Fibroblast of skin of abdomen (primary cell): ENCODE data around the gene FAM174C.

Experiments
- DNase-seq: peaks from one replicate; pipeline ENCODE4 v3.0.0-alpha.2; 2013

FAM174C gene

DNA sequence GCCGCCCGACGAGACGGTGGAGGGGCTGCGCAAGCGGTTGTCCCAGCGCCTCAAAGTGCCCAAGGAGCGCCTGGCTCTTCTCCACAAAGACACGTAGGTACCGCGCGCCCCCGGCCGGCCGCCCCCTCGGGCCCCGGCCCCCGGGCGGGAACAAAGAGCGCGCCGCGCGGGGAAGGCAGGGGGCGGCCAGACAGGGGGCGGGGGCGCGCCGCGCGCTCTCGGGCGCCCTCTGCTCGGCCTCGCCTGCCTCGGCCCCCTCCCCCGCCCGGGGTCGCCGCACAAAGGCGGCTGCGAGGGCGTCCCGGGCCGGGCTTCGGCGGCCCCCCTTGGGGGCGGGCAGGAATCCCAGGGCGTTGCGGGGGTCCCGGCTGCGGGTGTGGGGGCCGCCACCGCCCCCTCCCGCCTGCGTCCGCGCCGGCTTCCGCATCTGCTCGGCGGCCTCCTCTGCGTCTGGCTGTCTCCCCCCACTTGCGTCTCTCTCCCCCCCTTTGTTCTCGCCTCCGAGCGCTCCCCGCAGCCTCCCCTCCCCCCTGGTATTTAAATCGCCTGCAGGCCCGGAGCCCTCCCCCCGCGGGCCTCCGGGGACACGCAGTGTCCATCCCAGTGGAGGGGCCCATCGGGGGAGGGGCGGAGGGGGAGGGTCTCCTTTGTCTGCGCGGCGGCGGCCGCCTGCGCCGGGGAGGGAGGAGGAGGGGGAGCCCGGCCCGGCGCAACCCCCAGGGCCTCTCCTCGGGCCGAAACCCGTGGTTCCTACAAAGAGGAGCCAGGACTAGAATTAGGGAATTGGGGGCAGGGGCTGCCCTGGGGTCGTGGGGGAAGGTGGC is 24.7 kb upstream of the FAM174C start:
- peak; percentile 84 for DNase-seq

DNA sequence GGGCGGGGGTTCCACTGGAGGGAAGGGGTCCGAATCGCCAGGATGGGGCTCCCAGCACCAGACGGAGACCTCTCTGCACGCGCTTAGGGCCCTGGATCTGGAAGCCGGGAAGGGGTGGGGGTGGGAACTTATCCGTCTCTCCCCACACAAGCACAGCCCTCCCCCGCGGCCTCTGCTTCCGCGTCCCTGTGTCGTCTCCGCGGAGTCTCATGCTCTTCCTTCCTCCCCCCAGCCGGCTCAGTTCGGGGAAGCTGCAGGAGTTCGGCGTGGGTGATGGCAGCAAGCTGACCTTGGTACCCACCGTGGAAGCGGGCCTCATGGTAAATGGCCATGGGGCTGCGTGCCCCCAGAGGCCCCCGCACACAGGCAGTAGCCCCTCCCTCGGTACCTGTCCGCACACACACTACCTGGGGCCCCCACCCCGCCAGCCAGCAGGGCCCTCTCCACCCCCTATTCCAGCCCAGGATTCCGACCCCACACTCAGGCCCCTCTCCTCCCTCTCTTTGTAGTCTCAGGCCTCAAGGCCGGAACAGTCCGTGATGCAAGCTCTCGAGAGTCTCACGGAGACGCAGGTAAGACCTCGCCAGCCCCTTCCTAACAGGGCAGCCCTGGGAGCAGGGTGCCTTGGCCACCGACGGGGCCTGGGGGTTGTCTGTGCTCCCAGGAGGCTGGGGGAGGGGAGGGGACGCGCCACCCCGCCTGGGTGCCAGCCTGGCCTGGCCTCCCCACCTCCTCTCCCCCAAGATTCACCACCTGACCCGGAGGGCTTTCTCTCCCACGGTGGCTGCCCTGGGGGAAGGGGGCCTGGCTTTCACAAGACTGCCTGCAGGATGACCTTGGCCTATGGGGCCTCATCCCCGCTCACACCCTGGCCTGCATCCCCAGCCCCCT is 23.8 kb upstream of the FAM174C start:
- peak; percentile 78 for DNase-seq

DNA sequence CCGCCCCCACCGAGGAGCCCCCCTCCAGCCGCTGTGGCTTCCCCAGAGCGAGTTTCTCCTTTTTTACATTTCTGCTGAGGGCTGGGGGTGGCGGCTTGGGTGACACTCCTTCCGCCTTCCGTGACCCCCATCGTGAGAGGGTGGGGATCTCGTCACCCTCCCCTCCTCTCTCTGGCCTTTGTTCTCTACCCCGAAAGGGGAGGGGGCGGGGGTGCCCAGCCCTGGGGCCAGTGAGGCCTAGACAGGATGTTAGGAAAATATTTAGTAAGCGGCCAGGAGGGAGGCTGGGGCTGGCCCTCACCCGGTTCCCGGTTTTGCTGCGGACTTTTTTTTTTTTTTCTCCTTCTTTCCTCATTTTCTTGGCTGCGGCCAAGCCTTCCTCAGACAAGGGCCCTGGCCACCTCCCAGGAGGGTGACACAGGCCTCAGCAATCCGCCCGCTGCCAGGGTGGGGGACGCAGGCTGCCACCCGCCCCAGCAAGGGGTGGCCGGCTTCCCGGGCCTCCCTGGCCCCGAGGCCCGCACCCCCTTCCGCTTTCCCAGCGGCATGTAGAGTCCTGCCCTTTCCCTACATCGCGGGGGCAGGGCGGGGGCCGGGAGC is 23.0 kb upstream of the FAM174C start:
- peak; percentile 96 for DNase-seq

DNA sequence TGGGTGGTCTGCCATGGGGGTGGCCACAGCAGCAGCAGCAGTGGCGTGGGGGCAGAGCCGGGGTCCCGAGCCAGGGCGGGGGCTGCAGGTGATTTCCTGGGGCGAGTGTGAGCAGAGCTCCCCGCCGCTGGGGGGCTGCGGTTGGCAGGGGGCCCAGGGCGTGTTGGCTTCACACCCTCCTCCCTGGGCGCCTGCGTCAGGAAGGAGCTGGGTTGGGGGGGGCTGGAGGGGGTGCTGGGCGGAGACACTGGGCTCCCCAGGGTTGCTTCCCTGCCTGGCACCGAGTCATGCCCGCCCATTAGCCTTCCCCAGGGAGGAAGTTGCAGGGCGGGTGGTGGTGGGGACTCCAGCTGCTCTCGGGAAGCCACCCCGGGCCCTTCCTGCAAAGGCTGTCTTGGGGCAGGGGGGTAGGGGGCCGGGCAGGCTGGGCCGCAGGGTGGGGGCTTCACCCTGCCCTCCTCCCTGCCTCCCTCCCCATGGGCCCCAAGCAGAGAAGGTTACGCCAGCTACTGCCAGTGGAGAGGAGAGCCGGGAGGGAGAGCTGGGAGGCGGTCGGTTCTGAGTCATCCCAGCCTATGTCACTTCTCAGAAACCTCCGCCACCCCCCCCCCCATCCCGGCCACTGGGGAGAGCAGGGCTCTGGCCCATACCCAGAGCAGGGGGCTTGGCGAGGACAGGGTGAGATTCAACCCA is 22.4 kb upstream of the FAM174C start:
- DNase-seq: peak; percentile 99

DNA sequence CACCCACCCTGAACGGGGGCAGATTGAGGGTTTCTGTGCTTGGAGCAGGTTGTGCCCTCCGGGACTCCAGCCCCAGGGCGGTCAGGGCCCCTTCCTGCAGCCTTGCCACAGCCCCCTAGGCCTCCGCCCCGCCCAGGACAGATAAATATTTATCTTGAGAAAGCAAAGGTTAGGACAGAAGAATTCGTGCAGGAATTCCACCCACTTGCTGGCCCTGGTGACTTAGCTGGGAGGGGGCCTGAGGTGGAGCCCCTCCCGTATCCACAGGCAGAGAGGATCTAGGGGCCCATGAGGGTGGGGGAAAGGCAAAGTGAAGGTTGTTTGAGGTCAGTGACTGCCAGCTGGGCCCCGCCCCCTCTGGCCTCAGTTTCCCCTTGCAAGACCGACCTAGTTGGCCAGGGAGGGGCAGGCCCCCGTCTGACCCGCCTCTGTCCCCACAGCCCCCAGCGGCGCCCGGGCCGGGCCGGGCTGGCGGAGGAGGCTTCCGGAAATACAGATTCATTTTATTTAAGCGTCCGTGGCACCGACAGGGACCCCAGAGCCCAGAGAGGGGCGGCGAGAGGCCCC is 21.7 kb upstream of the FAM174C start:
- no peak for DNase-seq

DNA sequence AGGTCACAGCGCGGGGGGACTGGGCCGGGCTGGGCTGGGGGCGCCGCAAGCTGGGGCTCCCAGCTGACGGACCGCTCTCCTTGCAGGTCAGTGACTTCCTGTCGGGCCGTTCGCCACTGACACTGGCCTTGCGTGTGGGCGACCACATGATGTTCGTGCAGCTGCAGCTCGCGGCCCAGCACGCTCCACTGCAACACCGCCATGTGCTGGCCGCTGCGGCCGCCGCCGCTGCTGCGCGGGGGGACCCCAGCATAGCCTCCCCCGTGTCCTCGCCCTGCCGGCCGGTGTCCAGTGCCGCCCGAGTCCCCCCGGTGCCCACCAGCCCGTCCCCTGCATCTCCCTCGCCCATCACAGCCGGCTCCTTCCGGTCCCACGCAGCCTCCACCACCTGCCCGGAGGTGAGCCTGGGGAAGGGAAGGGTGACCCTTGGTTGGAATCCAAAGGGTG is 21.2 kb upstream of the FAM174C start:
- no peak for DNase-seq

DNA sequence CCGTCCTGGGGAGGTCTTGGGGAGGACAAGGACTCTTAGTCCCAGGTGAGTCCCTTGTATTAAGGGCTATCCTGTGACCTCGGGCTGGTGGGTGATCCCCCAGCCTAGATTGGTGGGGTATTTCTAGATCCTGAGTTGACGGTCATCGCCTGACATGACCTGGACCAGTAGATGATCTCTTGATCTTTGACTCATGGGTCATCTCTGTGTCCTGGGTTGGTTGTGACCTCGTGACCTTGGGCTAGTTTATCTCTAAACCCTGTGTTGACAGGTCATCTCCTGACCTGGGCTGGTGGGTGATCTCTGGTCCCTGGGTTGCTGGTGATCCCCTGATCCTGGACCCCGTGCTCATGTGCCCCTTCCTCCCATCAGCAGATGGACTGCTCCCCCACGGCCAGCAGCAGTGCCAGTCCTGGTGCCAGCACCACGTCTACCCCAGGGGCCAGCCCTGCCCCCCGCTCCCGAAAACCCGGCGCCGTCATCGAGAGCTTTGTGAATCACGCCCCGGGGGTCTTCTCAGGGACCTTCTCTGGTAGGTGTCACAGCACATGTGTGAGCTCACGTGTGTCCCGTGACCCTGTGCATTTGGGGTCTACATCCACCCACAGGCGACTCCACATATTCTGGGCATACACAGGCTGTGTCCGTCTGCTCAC is 20.7 kb upstream of the FAM174C start:
- no peak for DNase-seq

DNA sequence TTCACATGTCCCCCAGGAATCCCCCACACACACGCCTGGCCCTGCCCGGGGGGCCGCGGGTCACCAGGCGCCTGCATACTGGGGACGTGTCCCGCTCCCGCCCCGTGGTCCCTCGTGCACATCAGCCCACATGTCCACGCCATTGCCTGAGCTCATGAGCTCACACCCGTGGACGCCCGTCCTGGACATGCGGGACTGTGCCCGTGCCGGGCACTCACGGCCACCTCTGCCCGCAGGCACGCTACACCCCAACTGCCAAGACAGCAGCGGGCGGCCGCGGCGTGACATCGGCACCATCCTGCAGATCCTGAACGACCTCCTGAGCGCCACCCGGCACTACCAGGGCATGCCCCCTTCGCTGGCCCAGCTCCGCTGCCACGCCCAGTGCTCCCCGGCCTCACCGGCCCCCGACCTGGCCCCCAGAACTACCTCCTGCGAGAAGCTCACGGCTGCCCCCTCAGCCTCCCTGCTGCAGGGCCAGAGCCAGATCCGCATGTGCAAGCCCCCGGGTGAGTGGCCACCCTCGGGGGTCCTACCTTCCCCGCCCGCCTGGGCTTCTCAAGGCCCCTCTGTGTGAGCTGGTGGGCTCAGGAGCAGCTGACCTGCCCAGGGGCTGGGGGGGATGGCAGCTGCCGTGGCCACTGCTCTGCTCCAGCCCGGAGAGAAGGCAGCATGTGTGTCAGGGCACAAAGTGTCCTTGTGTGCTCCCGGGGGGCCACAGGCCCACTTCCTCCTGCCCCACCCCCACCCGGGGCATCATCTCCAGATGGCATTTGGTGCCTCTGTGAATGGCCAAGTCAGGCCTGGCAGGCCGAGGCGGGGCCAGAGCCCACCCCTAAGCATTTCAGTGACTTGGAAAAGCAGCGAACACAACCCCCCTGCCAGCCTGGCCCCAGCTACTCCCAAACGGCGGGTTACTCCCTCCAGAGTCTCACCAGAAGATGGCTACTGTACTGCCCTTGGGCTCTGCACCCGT is 19.9 kb upstream of the FAM174C start:
- DNase-seq: no peak

DNA sequence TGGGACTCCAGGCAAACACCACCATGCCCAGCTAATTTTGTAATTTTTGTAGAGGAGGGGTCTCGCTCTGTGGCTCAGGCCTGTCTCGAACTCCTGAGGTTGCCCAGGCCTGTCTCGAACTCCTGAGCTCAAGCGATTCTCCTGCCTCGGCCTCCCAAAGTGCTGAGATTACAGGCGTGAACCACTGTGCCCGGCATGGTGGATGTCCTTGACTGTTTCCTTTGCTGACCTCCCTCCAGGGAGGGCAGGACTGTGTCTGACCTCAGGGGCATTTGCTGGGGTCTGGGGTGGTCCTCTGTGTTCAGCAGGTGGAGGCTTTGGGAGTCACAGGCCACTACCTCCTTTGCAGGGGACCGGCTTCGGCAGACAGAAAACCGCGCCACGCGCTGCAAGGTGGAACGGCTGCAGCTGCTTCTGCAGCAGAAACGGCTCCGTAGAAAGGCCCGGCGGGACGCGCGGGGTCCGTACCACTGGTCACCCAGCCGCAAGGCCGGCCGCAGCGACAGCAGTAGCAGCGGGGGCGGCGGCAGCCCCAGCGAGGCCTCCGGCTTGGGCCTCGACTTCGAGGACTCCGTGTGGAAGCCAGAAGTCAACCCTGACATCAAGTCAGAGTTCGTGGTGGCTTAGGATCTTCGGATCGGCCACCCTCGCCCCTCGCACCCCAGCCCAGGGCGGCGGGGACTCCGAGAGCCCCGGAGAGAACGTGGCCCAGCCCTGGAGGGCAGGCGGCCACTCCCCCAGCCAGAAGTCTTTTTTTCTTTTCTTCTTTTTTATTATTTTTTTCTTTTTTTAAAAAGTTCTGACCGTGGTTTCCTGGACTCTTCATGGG is 18.5 kb upstream of the FAM174C start:
- no peak for DNase-seq

DNA sequence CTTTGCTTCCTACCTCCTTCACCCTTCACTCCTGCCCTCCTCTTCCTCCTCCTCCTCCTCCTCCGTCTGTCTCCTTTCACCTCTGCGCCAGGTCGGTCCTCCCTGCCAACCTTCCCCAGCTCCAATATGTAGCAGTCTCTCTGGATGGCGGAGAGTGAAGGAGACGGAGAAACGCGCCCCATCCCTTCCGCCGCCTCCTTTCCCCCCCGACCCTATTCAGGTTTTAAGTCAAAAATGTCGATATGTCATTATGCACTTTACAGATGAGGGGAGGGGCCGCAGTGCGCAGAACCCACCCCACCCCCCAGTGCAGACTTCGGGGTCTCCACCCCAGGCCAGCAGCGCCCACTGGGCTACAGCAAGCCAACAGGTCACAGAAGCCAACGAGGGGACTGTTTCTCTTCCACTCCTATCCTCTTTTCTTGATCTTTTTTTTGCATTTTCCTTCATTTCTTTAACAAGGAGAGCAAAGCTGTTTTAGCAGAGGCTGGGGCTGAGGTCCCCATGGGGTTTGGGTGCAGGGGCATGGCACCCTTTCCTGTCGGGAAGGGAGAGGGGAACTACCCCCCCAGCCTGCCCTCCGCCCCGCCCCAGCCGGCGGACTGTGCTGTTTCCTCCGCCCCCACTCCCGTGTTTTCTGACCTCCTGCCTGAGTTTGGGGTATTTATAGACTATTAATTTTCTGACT is 17.7 kb upstream of the FAM174C start:
- DNase-seq: no peak

DNA sequence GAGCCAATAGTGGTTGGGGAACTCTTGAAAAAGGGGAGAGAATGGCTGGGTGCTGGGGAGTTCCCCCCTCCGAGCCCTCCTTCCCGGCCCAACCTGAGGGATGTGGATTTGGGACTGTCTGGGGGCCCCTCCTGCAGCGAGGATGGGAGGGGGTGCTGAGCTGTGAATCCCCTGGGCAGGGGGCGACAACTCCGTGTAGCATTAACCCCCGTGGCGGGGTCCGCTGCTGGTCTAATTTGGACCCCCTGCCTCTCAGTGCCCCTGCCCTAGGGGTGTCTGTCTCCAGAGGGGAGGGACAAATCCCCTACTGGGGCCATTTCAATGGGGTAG is 17.2 kb upstream of the FAM174C start:
- DNase-seq: no peak

DNA sequence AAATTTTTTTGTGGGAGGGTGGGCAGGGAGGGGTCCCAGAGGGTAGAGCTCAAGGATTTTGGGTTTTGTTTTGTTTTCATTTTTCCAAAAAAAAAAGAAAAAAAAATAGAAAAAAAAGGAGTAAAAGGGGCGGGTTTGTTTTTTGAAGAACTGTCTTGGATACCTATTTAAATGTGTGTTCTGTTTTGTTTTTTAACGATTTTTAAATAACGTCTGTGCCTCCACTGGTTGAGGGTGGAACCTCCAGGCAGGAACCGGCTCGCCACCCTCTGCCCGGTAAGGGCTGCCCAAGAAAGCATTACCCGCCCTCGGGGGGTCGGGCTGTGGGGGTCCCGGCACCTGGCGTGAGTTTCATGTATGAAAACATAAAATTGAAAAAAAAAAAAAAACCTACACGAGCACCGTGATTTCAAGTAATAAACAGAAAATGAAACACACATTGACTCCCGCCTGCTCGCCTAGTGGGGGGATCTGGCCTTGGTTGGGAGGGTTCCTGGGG is 16.6 kb upstream of the FAM174C start:
- no peak for DNase-seq

DNA sequence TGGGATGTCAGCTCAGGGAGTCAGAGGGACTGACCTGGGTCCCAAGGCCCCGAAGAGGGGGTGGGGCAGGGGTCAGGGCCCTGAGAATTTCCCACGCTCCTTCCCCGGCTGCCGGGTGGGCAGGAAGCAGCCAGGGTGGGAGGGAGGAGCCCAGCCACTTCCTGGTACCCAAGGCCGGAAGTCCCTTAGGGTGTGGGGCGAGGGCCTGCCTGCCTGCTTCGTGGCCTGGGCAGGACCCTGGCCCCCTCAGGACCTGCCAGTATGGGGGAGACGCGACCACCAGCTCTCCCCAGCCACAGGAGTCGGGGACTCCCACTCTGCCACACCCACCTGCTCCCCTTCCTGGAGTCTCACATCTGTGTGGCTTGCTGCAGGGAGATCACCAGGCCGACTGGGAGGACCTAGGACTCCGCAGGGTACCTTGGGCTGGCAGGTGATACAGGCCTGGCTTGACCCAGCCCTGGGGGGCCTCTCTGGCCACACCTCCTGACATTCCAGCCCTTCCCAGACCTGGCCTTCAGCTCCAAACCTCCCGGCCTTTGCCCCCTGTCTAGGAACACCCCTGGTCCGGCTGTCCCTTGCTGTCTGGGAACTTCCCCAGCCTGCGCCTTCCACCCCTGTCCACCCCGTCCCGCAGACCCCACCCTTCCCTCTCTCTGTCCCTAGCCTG is 16.0 kb upstream of the FAM174C start:
- peak; percentile 58 for DNase-seq

DNA sequence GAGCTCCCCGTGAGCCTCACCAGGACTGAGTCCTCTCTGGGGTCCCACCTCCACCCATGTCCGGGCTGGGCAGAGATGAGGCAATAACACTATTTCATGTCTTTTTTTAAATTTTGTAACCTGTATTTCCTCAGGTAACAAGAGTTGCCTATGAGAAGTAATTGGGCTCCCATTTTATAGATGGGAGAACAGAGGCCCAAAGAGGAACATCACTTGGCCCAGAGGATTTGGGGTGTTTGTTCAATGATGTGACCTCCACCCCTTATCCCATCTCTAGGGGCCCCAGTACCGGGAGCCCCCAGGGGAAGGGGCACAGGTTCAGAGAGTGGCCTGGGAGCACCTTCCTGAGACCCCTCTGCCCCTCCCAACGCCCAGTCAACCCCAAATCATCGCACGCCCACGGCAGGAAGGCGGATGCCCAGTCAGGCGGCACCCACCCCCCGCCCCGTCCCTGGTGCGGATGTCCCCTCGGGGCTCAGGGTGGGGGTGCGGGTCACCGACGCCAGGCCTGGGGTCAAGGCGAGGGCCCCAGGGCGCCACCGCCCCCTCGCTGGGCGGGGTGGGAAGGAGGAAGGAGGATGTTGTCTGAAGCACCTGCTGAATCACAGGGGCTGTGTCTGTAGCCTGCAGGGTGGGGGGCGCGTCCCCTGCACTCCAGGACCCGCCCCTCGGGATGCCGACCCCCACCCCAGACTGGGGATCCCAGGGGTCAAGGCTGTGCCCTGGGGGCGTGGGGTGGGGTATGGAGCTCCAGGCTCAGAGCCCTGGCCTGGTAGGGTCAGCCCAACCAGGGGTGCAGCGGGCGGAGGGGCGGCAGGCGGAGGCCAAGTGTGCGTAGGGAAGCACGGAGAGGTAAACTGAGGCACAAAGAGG is 15.2 kb upstream of the FAM174C start:
- no peak for DNase-seq

DNA sequence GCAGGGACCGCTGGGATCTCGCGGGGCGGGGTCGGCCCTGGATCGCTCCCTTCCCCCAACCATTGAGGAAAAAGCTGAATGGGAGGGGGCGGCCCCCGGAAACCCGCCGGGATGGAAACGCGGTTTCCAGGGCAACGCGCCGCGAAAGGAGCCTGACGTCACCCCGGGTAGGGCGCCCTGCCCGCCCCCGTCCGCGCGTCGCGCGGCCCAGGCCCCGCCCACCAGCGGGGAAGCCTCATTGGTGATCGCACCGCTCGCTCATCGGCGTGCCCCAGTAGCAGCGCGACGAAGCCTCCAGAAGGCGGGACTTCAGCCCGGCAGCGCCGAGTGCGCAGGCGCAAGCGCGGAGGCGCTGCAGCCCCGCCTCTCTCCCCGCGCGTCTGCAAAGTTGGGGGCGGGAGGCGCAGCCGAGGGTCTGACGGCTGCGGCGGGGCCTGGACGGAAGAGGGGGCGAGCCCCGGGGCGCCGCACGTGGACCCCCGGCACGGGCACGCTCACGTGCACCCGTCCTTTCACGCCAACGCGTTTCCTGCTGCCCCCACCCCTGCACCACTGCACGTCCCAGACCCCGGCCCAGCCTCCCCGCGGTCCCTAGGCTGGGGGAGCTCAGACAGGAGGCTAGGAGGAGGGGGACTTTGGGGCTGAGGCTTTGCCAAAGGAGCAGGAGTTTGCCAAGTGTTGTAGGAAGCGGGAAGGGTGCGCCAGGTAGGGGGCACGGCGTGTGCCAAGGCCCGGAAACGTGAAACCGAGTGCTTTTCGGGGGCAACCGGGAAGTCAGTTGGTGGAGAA is 14.4 kb upstream of the FAM174C start:
- DNase-seq: peak; percentile 97

DNA sequence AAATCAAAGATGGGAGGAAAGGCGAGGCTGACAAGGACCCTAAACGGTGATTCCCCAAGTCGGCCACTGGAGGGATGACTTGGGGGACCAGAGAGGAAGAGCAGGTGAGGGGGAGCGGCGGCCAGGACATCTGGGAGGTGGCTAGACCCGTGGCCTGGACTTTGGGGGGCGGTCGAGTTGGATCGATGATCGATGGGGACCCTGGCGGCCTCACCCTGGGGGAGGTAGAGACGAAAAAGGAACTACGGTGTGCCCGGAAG is 13.9 kb upstream of the FAM174C start:
- no peak for DNase-seq
